Body of pancreas (tissue), 4 donors: ENCODE measurements around the gene EPHB1. TPM values are rescaled to one million over a fixed set of nuclear protein-coding genes. Genes with fewer than 3 reads are reported as not detected.

Experiments used
- ATAC-seq: fragments of 150-250 bp; one replicate; pipeline ENCODE4 v1.9.1; 2016
- DNase-seq, 4 donors: peaks; one replicate each; pipeline ENCODE4 v3.0.0-alpha.2; 2019
- H3K27ac ChIP-seq, 4 donors: fragments of 200-600 bp; sonication (generic); 1 replicate in 3 of 4; 2 replicates in 1 of 4; pipeline versions ENCODE4 v1.5.1 to v1.6.1; 2016 to 2019; ENCODE audit warnings: mild to moderate bottlenecking in 1 of 4, mixed read lengths in 1 of 4, moderate library complexity in 1 of 4
- H3K27me3 ChIP-seq, 2 donors: fragments of 200-600 bp; sonication (generic); one replicate each; pipeline ENCODE4 v1.6.0; 2016; ENCODE audit warnings: mild to moderate bottlenecking in 1 of 2
- H3K36me3 ChIP-seq, 2 donors: fragments of 200-600 bp; sonication (generic); replicated peaks in 1 of 2; 2 replicates each; pipeline ENCODE4 v1.5.1; 2016; ENCODE audit warnings: low read depth in 2 of 2; ENCODE audit not compliant: insufficient read depth in 1 of 2
- H3K4me1 ChIP-seq: fragments of 200-600 bp; sonication (generic); one replicate; pipeline ENCODE4 v1.6.0; 2016
- H3K4me3 ChIP-seq, 2 donors: fragments of 200-600 bp; sonication (generic); 1 replicate in 1 of 2; 2 replicates in 1 of 2; pipeline ENCODE4 v1.5.1; 2016 to 2019
- H3K9me3 ChIP-seq, 3 donors: fragments of 200-600 bp; sonication (generic); 1 replicate in 2 of 3; 2 replicates in 1 of 3; pipeline ENCODE4 v1.5.1; 2016
- POLR2A ChIP-seq, 3 donors: fragments of 450-650 bp; IDR thresholded peaks; one replicate each; pipeline ENCODE4 v1.6.1; 2016; ENCODE audit warnings: antibody characterized with exemption in 3 of 3, mild to moderate bottlenecking in 2 of 3
- WGBS, 2 donors: methylation state at CpG; one replicate each; pipeline ENCODE4 v1.1.5; 2017; 5-methylcytosine and 5-hydroxymethylcytosine counted together
- intact Hi-C: fragments of 100-400 bp; cut with DNase I; formaldehyde crosslinking; loops from one replicate; pipeline ENCODE4 v1.15.1; 2023
- total RNA-seq, 2 donors: library from RNA; depleted of rRNA; stranded (reverse); fragments of >200 nt; gene quantifications; one replicate each; pipeline ENCODE4 v1.1.0, GENCODE V29; 2016
- TF ChIP-seq, protein P1 (sequence below), 7 experiments: fragments of 450-650 bp in 4 of 7; fragments of 200-600 bp in 3 of 7; sonication (generic) in 3 of 7; IDR thresholded peaks; one replicate each; pipeline ENCODE4 v1.5.1; 2016 to 2019; ENCODE audit warnings: antibody characterized with exemption in 7 of 7

EPHB1 gene
- total RNA-seq, 2 donors from 2014 or later = 1.3 TPM; not detected in 1

DNA sequence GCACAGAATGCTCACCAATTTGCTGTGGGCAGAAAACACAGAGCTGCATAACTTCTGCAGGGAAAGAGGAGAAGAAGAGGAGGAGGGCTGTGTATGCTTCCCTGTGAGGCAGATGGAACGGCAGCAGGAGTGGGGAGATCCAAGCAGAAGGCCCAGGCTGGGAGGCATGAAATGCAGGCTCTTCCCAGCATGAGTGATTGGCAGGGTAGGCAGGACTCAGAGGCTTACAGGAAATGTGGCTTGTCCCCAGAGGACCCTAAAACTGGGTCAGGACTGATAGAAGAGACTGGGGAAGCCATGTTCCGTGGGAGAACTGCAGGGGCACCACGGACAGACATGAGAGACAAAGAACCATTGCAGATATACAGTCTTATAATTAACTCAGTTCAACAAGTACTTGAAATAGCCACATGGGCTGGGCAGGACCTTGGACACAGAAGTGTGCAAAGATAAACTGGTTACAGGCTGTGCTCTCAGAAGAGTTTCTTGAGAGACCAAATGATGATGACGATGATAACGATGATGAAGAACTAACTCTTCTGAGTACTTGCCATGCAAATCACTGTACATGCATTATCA is 286.9 kb downstream of the EPHB1 start:
- Histone ChIP-seq H3K4me3 (no peak overlapping the region), H3K27ac (no peak overlapping the region), H3K36me3 (no peaks in the 10 kb centered on the region), H3K27me3 (no peaks in the 10 kb centered on the region), H3K4me1 (no peaks in the 10 kb centered on the region), H3K9me3 (no peaks in the 10 kb centered on the region)
- no peak for TF ChIP-seq POLR2A (IDR thresholded peaks at IDR 0.05)
- TF ChIP-seq, protein P1, sequence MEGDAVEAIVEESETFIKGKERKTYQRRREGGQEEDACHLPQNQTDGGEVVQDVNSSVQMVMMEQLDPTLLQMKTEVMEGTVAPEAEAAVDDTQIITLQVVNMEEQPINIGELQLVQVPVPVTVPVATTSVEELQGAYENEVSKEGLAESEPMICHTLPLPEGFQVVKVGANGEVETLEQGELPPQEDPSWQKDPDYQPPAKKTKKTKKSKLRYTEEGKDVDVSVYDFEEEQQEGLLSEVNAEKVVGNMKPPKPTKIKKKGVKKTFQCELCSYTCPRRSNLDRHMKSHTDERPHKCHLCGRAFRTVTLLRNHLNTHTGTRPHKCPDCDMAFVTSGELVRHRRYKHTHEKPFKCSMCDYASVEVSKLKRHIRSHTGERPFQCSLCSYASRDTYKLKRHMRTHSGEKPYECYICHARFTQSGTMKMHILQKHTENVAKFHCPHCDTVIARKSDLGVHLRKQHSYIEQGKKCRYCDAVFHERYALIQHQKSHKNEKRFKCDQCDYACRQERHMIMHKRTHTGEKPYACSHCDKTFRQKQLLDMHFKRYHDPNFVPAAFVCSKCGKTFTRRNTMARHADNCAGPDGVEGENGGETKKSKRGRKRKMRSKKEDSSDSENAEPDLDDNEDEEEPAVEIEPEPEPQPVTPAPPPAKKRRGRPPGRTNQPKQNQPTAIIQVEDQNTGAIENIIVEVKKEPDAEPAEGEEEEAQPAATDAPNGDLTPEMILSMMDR (IDR thresholded peaks at IDR 0.05) = no peak
- DNase-seq (no peak), ATAC-seq (no peak)
- WGBS, 2 donors = 72 to 75% methylated on average over 5 of the region's 5 CpGs
- intact Hi-C loops = no loop called here

GRCh38 chr3:135082706-135083105 is 287.6 kb downstream of the EPHB1 start:
- Histone ChIP-seq H3K27me3 (no peaks in the 10 kb centered on the region), H3K27ac (no peak overlapping the region), H3K36me3 (no peaks in the 10 kb centered on the region), H3K4me1 (no peaks in the 10 kb centered on the region), H3K4me3 (no peak overlapping the region), H3K9me3 (no peaks in the 10 kb centered on the region)
- ATAC-seq (no peak), DNase-seq (no peak)
- 52 to 56% methylated on average over 7 of the region's 7 CpGs for WGBS, 2 donors
- TF ChIP-seq, protein P1 (IDR thresholded peaks at IDR 0.05) = no peak
- no peak for TF ChIP-seq POLR2A (IDR thresholded peaks at IDR 0.05)
- intact Hi-C loops = no loop called here

GRCh38 chr3:135083179-135083578 is 288.1 kb downstream of the EPHB1 start:
- no peaks in the 10 kb centered on the region for H3K36me3 ChIP-seq
- no peak for ATAC-seq
- no peak overlapping the region for H3K4me3 ChIP-seq
- intact Hi-C loops = no loop called here
- H3K4me1 ChIP-seq = no peaks in the 10 kb centered on the region
- no peak overlapping the region for H3K27ac ChIP-seq
- no peak for DNase-seq
- 65 to 72% methylated on average over 1 of the region's 1 CpG for WGBS, 2 donors
- no peaks in the 10 kb centered on the region for H3K27me3 ChIP-seq
- H3K9me3 ChIP-seq = no peaks in the 10 kb centered on the region
- TF ChIP-seq, protein P1 (IDR thresholded peaks at IDR 0.05) = no peak
- TF ChIP-seq POLR2A (IDR thresholded peaks at IDR 0.05) = no peak

DNA sequence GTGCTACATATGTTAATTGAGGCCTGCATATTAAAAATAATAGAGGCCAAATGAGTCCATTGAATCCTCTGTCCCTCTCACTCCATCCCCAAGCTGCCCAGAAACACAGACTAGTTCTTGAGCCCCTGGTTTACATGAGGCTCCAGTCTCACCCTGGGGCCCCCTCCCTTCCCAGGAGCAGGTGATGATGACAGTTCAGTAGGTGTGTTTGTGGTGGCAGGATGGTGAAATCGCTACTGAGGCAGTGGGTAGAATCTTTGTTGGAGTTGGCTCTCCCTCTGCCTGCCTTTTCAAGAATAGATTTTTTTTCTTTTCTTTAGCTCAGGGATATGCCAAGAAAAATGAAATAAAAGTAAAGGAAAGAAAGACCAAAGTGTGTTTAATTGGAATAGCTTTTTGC is 288.7 kb downstream of the EPHB1 start:
- 59 to 75% methylated on average over 1 of the region's 1 CpG for WGBS, 2 donors
- TF ChIP-seq, protein P1 (IDR thresholded peaks at IDR 0.05) = no peak
- no peak for TF ChIP-seq POLR2A (IDR thresholded peaks at IDR 0.05)
- DNase-seq = no peak

GRCh38 chr3:135084405-135084804 is 289.3 kb downstream of the EPHB1 start:
- Histone ChIP-seq H3K9me3 (no peaks in the 10 kb centered on the region), H3K4me1 (no peaks in the 10 kb centered on the region), H3K4me3 (no peak overlapping the region), H3K27me3 (no peaks in the 10 kb centered on the region), H3K27ac (no peak overlapping the region), H3K36me3 (no peaks in the 10 kb centered on the region)
- TF ChIP-seq, protein P1 (IDR thresholded peaks at IDR 0.05) = no peak
- TF ChIP-seq POLR2A (IDR thresholded peaks at IDR 0.05) = no peak
- DNase-seq (no peak), ATAC-seq (no peak)
- WGBS, 2 donors = 53 to 58% methylated on average over 7 of the region's 7 CpGs
- intact Hi-C loops = no loop called here

More for the DNA sequence above, 288.7 kb downstream of the EPHB1 start:
- no peaks in the 10 kb centered on the region for H3K9me3 ChIP-seq
- intact Hi-C loops = no loop called here
- no peak overlapping the region for H3K4me3 ChIP-seq
- no peaks in the 10 kb centered on the region for H3K4me1 ChIP-seq
- no peak for ATAC-seq
- no peaks in the 10 kb centered on the region for H3K27me3 ChIP-seq
- no peak overlapping the region for H3K27ac ChIP-seq
- no peaks in the 10 kb centered on the region for H3K36me3 ChIP-seq
